ENCODE data around the gene MCRIP1.

Gene MCRIP1

GRCh38 chr17:81867170-81867990 lies 34.3 kb upstream of the MCRIP1 start:
- H3K9me3 ChIP-seq (ENCODE audit: severe bottlenecking), result no peaks in the 10 kb centered on the region
- peak; percentile 54 for DNase-seq
- no peaks in the 10 kb centered on the region for H3K27me3 ChIP-seq (ENCODE audit: insufficient read depth, low read depth, severe bottlenecking)
- H3K36me3 ChIP-seq, result peaks cover 58% of the 10 kb centered on the region
- peak overlapping the region; percentile 42 for H3K27ac ChIP-seq
- TF ChIP-seq CTCF (IDR thresholded peaks at IDR 0.05; ENCODE audit: low read depth, low read length), result no peak
- H3K4me3 ChIP-seq (ENCODE audit: low read depth, low read length), result no peak overlapping the region

GRCh38 chr17:81866440-81867169 lies 33.5 kb upstream of the MCRIP1 start:
- Histone ChIP-seq H3K9me3 (ENCODE audit: severe bottlenecking) (no peaks in the 10 kb centered on the region), H3K27me3 (ENCODE audit: insufficient read depth, low read depth, severe bottlenecking) (no peaks in the 10 kb centered on the region), H3K36me3 (peaks cover 56% of the 10 kb centered on the region), H3K27ac (peak overlapping the region; percentile 42), H3K4me3 (ENCODE audit: low read depth, low read length) (no peak overlapping the region)
- DNase-seq, result no peak
- TF ChIP-seq CTCF (IDR thresholded peaks at IDR 0.05; ENCODE audit: low read depth, low read length), result 0 out of 2 replicates have a peak, but pooled peaks have one; percentile 4

- H3K27me3 ChIP-seq (ENCODE audit: insufficient read depth, low read depth, severe bottlenecking), result no peaks in the 10 kb centered on the region
- peaks cover 53% of the 10 kb centered on the region for H3K36me3 ChIP-seq
- no peak for TF ChIP-seq CTCF (IDR thresholded peaks at IDR 0.05; ENCODE audit: low read depth, low read length)
- no peaks in the 10 kb centered on the region for H3K9me3 ChIP-seq (ENCODE audit: severe bottlenecking)
- H3K4me3 ChIP-seq (ENCODE audit: low read depth, low read length), result no peak overlapping the region
- DNase-seq, result no peak
- H3K27ac ChIP-seq, result peak overlapping the region; percentile 5; the same call in 1 of the 2 replicates
Measured at GRCh38 chr17:81865733-81866439, 32.8 kb upstream of the MCRIP1 start.

- H3K36me3 ChIP-seq, result peaks cover 53% of the 10 kb centered on the region
- H3K27ac ChIP-seq, result no peak overlapping the region
- H3K4me3 ChIP-seq (ENCODE audit: low read depth, low read length), result no peak overlapping the region
- DNase-seq, result no peak
- no peaks in the 10 kb centered on the region for H3K27me3 ChIP-seq (ENCODE audit: insufficient read depth, low read depth, severe bottlenecking)
- H3K9me3 ChIP-seq (ENCODE audit: severe bottlenecking), result no peaks in the 10 kb centered on the region
- TF ChIP-seq CTCF (IDR thresholded peaks at IDR 0.05; ENCODE audit: low read depth, low read length), result no peak
Measured at GRCh38 chr17:81865358-81865732, 32.3 kb upstream of the MCRIP1 start.

GRCh38 chr17:81863833-81864768 lies 31.0 kb upstream of the MCRIP1 start:
- Histone ChIP-seq H3K27me3 (ENCODE audit: insufficient read depth, low read depth, severe bottlenecking) (no peaks in the 10 kb centered on the region), H3K9me3 (ENCODE audit: severe bottlenecking) (no peaks in the 10 kb centered on the region), H3K4me3 (ENCODE audit: low read depth, low read length) (no peak overlapping the region), H3K36me3 (peaks cover 53% of the 10 kb centered on the region), H3K27ac (no peak overlapping the region)
- no peak for DNase-seq
- TF ChIP-seq CTCF (IDR thresholded peaks at IDR 0.05; ENCODE audit: low read depth, low read length), result peak; percentile 33
